HG03045 (cell line): Measurements from ENCODE around the gene FBXO22.

Source experiments
- ATAC-seq: cut with Tn5 transposase; IDR thresholded peaks from one replicate; pipeline ENCODE4 v1.9.1; 2021; ENCODE audit warnings: mild to moderate bottlenecking, moderate library complexity; ENCODE audit not compliant: unreplicated experiment

Gene FBXO22

GRCh38 chr15:75918135-75918534, 14.5 kb downstream of the FBXO22 start:
- ATAC-seq, result no peak

- no peak for ATAC-seq
Observed at GRCh38 chr15:75920079-75920478, 16.4 kb downstream of the FBXO22 start.

GRCh38 chr15:75921732-75922703, 18.3 kb downstream of the FBXO22 start:
- no peak for ATAC-seq

- no peak for ATAC-seq
Observed at GRCh38 chr15:75923756-75924155, 20.1 kb downstream of the FBXO22 start.

GRCh38 chr15:75924576-75924975, 20.9 kb downstream of the FBXO22 start:
- no peak for ATAC-seq

- no peak for ATAC-seq
Observed at GRCh38 chr15:75925440-75925839, 21.8 kb downstream of the FBXO22 start.

GRCh38 chr15:75926931-75927330, 23.3 kb downstream of the FBXO22 start:
- no peak for ATAC-seq

GRCh38 chr15:75927601-75928000, 23.9 kb downstream of the FBXO22 start:
- no peak for ATAC-seq

- no peak for ATAC-seq
Observed at GRCh38 chr15:75928680-75929608, 25.3 kb downstream of the FBXO22 start.

GRCh38 chr15:75929799-75930565, 26.3 kb downstream of the FBXO22 start:
- ATAC-seq, result no peak

GRCh38 chr15:75930866-75931265, 27.2 kb downstream of the FBXO22 start:
- no peak for ATAC-seq

- no peak for ATAC-seq
Observed at GRCh38 chr15:75942464-75942863, 38.8 kb downstream of the FBXO22 start.

- ATAC-seq, result no peak
Observed at GRCh38 chr15:75943246-75943645, 39.6 kb downstream of the FBXO22 start.

GRCh38 chr15:75943713-75944215, 40.1 kb downstream of the FBXO22 start:
- ATAC-seq, result no peak

- no peak for ATAC-seq
Observed at GRCh38 chr15:75945953-75946352, 42.3 kb downstream of the FBXO22 start.

GRCh38 chr15:75947092-75947491, 43.4 kb downstream of the FBXO22 start:
- no peak for ATAC-seq

GRCh38 chr15:75948761-75949296, 45.2 kb downstream of the FBXO22 start:
- no peak for ATAC-seq

- no peak for ATAC-seq
Observed at GRCh38 chr15:75952525-75952924, 48.8 kb downstream of the FBXO22 start.

- no peak for ATAC-seq
Observed at GRCh38 chr15:75955720-75956119, 52.0 kb downstream of the FBXO22 start.

- no peak for ATAC-seq
Observed at GRCh38 chr15:75961331-75961730, 57.7 kb downstream of the FBXO22 start.
